MV-4-11 (cell line): ENCODE measurements around the gene TMEM52.
"Not testable (repeated sequence)": the region's sequence is repeated elsewhere in the genome, so short reads cannot be mapped to it uniquely, and the experiment has no call there.

Experiments
- DNase-seq: peaks from one replicate; lab custom pipeline; 2025; lab: John Stamatoyannopoulos, UW

The TMEM52 gene

GRCh38 chr1:1946540-1946939 lies 27.5 kb upstream of the TMEM52 start:
- no peak for DNase-seq

GRCh38 chr1:1945782-1946393 lies 26.8 kb upstream of the TMEM52 start:
- no peak for DNase-seq

- DNase-seq, result peak; percentile 32
These were observed 24.9 kb upstream of the TMEM52 start for GRCh38 chr1:1943834-1944570.

- peak; percentile 22 for DNase-seq
These were observed 23.9 kb upstream of the TMEM52 start for GRCh38 chr1:1942753-1943656.

GRCh38 chr1:1941868-1942752 lies 23.0 kb upstream of the TMEM52 start:
- no peak for DNase-seq

GRCh38 chr1:1941211-1941841 lies 22.2 kb upstream of the TMEM52 start:
- DNase-seq, result no peak

- no peak for DNase-seq
These were observed 21.0 kb upstream of the TMEM52 start for GRCh38 chr1:1940123-1940425.

- DNase-seq, result no peak
These were observed 20.4 kb upstream of the TMEM52 start for GRCh38 chr1:1939296-1940122.

GRCh38 chr1:1938613-1939295 lies 19.7 kb upstream of the TMEM52 start:
- no peak for DNase-seq

GRCh38 chr1:1938276-1938573 lies 19.1 kb upstream of the TMEM52 start:
- DNase-seq, result no peak

GRCh38 chr1:1937549-1938275 lies 18.6 kb upstream of the TMEM52 start:
- no peak for DNase-seq

- DNase-seq, result no peak
These were observed 18.0 kb upstream of the TMEM52 start for GRCh38 chr1:1937061-1937460.

GRCh38 chr1:1934848-1935247 lies 15.8 kb upstream of the TMEM52 start:
- DNase-seq, result not testable (repeated sequence)

- DNase-seq, result no peak
These were observed 10.8 kb upstream of the TMEM52 start for GRCh38 chr1:1929639-1930545.

GRCh38 chr1:1929102-1929638 lies 10.1 kb upstream of the TMEM52 start:
- no peak for DNase-seq

- no peak for DNase-seq
These were observed 9.4 kb upstream of the TMEM52 start for GRCh38 chr1:1928231-1929101.

GRCh38 chr1:1927751-1928150 lies 8.7 kb upstream of the TMEM52 start:
- no peak for DNase-seq
